ENCODE data around the gene CNPPD1.

CNPPD1 gene

DNA sequence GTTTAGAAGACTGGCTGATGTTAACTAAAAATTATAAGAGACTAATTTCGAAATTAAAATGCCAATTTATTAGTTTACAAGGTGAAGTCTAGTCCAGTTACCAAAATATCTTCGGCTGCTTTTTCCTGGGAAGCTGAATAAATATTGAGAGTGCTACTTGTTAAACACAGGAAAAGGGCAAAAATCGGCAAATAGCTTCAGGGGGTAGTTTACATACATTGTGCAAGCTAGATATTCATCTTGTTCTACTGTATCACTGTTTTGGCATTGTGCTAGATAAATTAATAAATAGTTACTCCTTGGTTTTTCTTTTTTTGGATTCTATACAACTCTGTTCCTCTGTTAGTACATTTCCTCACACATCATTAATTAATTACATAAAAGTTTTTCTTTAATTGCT, 45.4 kb downstream of the CNPPD1 start:
- H3K4me3 ChIP-seq (ENCODE audit: low read depth, low read length) = no peak overlapping the region
- in situ Hi-C loops (cut with HindIII; ENCODE audit: low pct_ligation_motif_present, low sequenced_read_pairs) = no loop called here
- TF ChIP-seq CTCF (IDR thresholded peaks at IDR 0.05; ENCODE audit: low read depth, low read length, missing control alignments) = no peak
- H3K27ac ChIP-seq = no peak overlapping the region
- H3K27me3 ChIP-seq (replicated peaks) = no peaks in the 10 kb centered on the region
- DNase-seq = no peak
- no peaks in the 10 kb centered on the region for H3K36me3 ChIP-seq (replicated peaks)

- H3K27ac ChIP-seq = no peak overlapping the region
Measured at GRCh38 chr2:219129589-219129988, 47.1 kb downstream of the CNPPD1 start.

GRCh38 chr2:219128396-219128795, 48.3 kb downstream of the CNPPD1 start:
- TF ChIP-seq CTCF (IDR thresholded peaks at IDR 0.05; ENCODE audit: low read depth, low read length, missing control alignments) = no peak
- in situ Hi-C loops (cut with HindIII; ENCODE audit: low pct_ligation_motif_present, low sequenced_read_pairs) = no loop called here
- H3K4me3 ChIP-seq (ENCODE audit: low read depth, low read length) = no peak overlapping the region
- H3K27me3 ChIP-seq (replicated peaks) = no peaks in the 10 kb centered on the region
- H3K36me3 ChIP-seq (replicated peaks) = no peaks in the 10 kb centered on the region
- H3K27ac ChIP-seq = no peak overlapping the region
- DNase-seq = peak; percentile 10

More at GRCh38 chr2:219129589-219129988, 47.1 kb downstream of the CNPPD1 start:
- no peak for TF ChIP-seq CTCF (IDR thresholded peaks at IDR 0.05; ENCODE audit: low read depth, low read length, missing control alignments)
- no peaks in the 10 kb centered on the region for H3K36me3 ChIP-seq (replicated peaks)
- DNase-seq = no peak
- in situ Hi-C loops (cut with HindIII; ENCODE audit: low pct_ligation_motif_present, low sequenced_read_pairs) = no loop called here
- H3K4me3 ChIP-seq (ENCODE audit: low read depth, low read length) = no peak overlapping the region
- no peaks in the 10 kb centered on the region for H3K27me3 ChIP-seq (replicated peaks)

- Histone ChIP-seq H3K36me3 (replicated peaks) (no peaks in the 10 kb centered on the region), H3K4me3 (ENCODE audit: low read depth, low read length) (no peak overlapping the region), H3K27me3 (replicated peaks) (no peaks in the 10 kb centered on the region), H3K27ac (no peak overlapping the region)
- in situ Hi-C loops (cut with HindIII; ENCODE audit: low pct_ligation_motif_present, low sequenced_read_pairs) = no loop called here
- DNase-seq = no peak
- no peak for TF ChIP-seq CTCF (IDR thresholded peaks at IDR 0.05; ENCODE audit: low read depth, low read length, missing control alignments)
Measured at GRCh38 chr2:219127037-219127635, 49.6 kb downstream of the CNPPD1 start.

DNA sequence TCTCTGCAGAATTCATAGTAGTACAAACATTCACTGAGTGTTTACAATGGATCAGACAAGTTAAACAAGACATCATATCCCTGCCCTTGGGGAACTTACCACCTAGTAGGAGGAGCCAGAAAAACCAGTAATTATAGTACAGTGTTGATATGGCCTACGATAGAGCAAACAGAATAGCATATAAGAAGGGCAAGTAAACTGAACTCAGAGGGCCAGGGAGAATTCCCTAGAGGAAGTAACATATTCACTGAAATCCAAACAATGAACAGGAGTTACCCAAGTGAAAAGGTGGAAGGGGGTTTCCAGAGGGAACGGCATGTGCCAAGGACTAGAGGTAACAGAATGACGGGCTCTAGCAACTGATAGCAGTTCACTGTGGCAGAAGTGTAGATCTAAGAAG, 50.2 kb downstream of the CNPPD1 start:
- in situ Hi-C loops (cut with HindIII; ENCODE audit: low pct_ligation_motif_present, low sequenced_read_pairs) = no loop called here
- no peak overlapping the region for H3K4me3 ChIP-seq (ENCODE audit: low read depth, low read length)
- TF ChIP-seq CTCF (IDR thresholded peaks at IDR 0.05; ENCODE audit: low read depth, low read length, missing control alignments) = no peak
- no peaks in the 10 kb centered on the region for H3K36me3 ChIP-seq (replicated peaks)
- no peaks in the 10 kb centered on the region for H3K27me3 ChIP-seq (replicated peaks)
- DNase-seq = no peak
- H3K27ac ChIP-seq = no peak overlapping the region

DNA sequence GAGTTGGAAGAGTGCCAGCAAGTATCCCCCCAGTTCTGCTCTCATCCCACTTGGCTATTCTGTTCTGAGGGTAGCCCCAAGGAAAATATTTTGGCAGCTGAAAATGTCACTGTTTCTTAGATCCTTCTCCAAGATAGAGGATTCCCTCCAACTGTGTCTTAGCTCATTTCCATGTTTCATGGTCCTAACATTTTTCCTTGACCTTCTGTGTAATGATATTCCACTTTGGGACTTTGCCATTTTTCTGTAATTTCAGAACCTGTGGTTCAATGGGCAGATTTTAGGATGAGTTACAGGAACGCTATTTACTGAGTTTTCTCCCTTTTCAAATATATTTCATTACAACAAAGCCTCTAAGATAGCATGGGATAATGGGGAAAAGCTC, 50.8 kb downstream of the CNPPD1 start:
- Histone ChIP-seq H3K4me3 (ENCODE audit: low read depth, low read length) (no peak overlapping the region), H3K27me3 (replicated peaks) (no peaks in the 10 kb centered on the region), H3K27ac (no peak overlapping the region), H3K36me3 (replicated peaks) (no peaks in the 10 kb centered on the region)
- no peak for TF ChIP-seq CTCF (IDR thresholded peaks at IDR 0.05; ENCODE audit: low read depth, low read length, missing control alignments)
- no peak for DNase-seq
- in situ Hi-C loops (cut with HindIII; ENCODE audit: low pct_ligation_motif_present, low sequenced_read_pairs) = no loop called here

Data from brain microvascular endothelial cell (primary cell).